Measurements from ENCODE around the gene LPP. TPM values are rescaled to one million over a fixed set of nuclear protein-coding genes. Genes with fewer than 3 reads are reported as not detected.

The LPP gene
- total and polyA plus RNA-seq, 9 of the 15 experiments (the other 6 are each of a cell fraction or from before 2014, with no cell fraction given) = 0.07 to 0.18 TPM; not detected in 7

DNA sequence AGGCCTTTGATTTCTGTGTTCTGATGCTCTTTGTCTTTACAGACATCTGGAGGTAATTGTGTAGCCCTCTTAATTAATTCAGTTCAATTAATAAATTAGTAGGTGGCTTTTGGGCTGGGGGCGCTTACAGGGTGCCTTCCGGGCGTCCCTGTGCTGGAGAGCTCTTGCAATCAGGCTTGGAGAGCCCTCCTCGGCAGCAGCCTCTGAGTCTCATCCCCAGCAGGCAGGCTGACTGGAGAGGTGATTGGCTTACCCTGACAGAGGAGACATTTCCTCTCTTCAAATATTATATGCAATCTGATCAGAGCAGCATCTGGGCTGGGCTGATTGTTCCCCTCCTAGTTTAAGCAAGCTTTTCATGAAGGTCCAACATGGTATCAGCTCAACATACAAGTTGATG is 250.7 kb downstream of the LPP start:
- in situ Hi-C loops (cut with MboI) = no loop called here

More for the DNA sequence above, 250.7 kb downstream of the LPP start:
- Histone ChIP-seq H3K4me1 (replicated peaks in 1 of 2; ENCODE audit: control insufficient read depth in 2 of 2, insufficient read depth in 2 of 2, low read length in 2 of 2) (no peaks in the 10 kb centered on the region), H3K27me3 (ENCODE audit: control insufficient read depth in 2 of 2, insufficient read depth in 2 of 2, low read length in 2 of 2) (no peaks in the 10 kb centered on the region), H3K9ac (ENCODE audit: insufficient read depth in 1 of 2, low read depth in 2 of 2, low read length in 2 of 2) (no peak overlapping the region), H3K27ac (ENCODE audit: extremely low read depth, low read depth, low read length) (no peak overlapping the region), H2AFZ (ENCODE audit: low read depth, low read length) (no peak overlapping the region), H4K20me1 (replicated peaks; ENCODE audit: control insufficient read depth, insufficient read depth, low read length) (no peaks in the 10 kb centered on the region), H3K9me3 (replicated peaks; ENCODE audit: control insufficient read depth, insufficient read depth, low read depth, low read length) (no peaks in the 10 kb centered on the region), H3K79me2 (ENCODE audit: control insufficient read depth, insufficient read depth, low read length) (no peaks in the 10 kb centered on the region), H3K36me3 (ENCODE audit: control insufficient read depth, insufficient read depth, low read length) (no peaks in the 10 kb centered on the region), H3K4me3 (no peak overlapping the region), H3K9me1 (ENCODE audit: control insufficient read depth, insufficient read depth, low read length) (no peaks in the 10 kb centered on the region), H3K4me2 (ENCODE audit: insufficient read depth, low read length) (no peak overlapping the region)
- DNase-seq (ENCODE audit: extremely low read depth in 1 of 4, low spot score in 3 of 4) = no peak
- 2% methylated on average over 4 of the region's 4 CpGs for WGBS (ENCODE audit: insufficient coverage, low coverage, missing lambda C conversion rate)
- POLR2A ChIA-PET = no interaction called here
- no peak for ATAC-seq
- BruUV-seq (replicated peaks) = no TSS peak
- FAIRE-seq = no peak
- CTCF ChIA-PET (ENCODE audit: low intra/inter-chr PET ratio) = no interaction called here
- intact Hi-C loops (cut with micrococcal nuclease) = no loop called here
- TF ChIP-seq, protein P1, sequence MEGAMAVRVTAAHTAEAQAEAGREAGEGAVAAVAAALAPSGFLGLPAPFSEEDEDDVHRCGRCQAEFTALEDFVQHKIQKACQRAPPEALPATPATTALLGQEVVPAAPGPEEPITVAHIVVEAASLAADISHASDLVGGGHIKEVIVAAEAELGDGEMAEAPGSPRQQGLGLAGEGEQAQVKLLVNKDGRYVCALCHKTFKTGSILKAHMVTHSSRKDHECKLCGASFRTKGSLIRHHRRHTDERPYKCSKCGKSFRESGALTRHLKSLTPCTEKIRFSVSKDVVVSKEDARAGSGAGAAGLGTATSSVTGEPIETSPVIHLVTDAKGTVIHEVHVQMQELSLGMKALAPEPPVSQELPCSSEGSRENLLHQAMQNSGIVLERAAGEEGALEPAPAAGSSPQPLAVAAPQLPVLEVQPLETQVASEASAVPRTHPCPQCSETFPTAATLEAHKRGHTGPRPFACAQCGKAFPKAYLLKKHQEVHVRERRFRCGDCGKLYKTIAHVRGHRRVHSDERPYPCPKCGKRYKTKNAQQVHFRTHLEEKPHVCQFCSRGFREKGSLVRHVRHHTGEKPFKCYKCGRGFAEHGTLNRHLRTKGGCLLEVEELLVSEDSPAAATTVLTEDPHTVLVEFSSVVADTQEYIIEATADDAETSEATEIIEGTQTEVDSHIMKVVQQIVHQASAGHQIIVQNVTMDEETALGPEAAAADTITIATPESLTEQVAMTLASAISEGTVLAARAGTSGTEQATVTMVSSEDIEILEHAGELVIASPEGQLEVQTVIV (CRISPR knock-in tag; IDR thresholded peaks at IDR 0.05; ENCODE audit: borderline replicate concordance) = no peak
- TF ChIP-seq ZNF184 (CRISPR knock-in tag; IDR thresholded peaks at IDR 0.05) (no peak), ZNF263 (CRISPR knock-in tag; IDR thresholded peaks at IDR 0.05; ENCODE audit: borderline replicate concordance) (no peak), ZNF766 (CRISPR knock-in tag; conservative IDR thresholded peaks at IDR 0.05) (no peak)
- TF ChIP-seq, protein P2, sequence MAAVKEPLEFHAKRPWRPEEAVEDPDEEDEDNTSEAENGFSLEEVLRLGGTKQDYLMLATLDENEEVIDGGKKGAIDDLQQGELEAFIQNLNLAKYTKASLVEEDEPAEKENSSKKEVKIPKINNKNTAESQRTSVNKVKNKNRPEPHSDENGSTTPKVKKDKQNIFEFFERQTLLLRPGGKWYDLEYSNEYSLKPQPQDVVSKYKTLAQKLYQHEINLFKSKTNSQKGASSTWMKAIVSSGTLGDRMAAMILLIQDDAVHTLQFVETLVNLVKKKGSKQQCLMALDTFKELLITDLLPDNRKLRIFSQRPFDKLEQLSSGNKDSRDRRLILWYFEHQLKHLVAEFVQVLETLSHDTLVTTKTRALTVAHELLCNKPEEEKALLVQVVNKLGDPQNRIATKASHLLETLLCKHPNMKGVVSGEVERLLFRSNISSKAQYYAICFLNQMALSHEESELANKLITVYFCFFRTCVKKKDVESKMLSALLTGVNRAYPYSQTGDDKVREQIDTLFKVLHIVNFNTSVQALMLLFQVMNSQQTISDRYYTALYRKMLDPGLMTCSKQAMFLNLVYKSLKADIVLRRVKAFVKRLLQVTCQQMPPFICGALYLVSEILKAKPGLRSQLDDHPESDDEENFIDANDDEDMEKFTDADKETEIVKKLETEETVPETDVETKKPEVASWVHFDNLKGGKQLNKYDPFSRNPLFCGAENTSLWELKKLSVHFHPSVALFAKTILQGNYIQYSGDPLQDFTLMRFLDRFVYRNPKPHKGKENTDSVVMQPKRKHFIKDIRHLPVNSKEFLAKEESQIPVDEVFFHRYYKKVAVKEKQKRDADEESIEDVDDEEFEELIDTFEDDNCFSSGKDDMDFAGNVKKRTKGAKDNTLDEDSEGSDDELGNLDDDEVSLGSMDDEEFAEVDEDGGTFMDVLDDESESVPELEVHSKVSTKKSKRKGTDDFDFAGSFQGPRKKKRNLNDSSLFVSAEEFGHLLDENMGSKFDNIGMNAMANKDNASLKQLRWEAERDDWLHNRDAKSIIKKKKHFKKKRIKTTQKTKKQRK (IDR thresholded peaks at IDR 0.05; ENCODE audit: borderline replicate concordance, low read depth, low read length) = no peak
- TF ChIP-seq, protein P3, sequence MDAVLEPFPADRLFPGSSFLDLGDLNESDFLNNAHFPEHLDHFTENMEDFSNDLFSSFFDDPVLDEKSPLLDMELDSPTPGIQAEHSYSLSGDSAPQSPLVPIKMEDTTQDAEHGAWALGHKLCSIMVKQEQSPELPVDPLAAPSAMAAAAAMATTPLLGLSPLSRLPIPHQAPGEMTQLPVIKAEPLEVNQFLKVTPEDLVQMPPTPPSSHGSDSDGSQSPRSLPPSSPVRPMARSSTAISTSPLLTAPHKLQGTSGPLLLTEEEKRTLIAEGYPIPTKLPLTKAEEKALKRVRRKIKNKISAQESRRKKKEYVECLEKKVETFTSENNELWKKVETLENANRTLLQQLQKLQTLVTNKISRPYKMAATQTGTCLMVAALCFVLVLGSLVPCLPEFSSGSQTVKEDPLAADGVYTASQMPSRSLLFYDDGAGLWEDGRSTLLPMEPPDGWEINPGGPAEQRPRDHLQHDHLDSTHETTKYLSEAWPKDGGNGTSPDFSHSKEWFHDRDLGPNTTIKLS (IDR thresholded peaks at IDR 0.05; ENCODE audit: borderline replicate concordance, low read depth) = no peak
- TF ChIP-seq, protein P4, sequence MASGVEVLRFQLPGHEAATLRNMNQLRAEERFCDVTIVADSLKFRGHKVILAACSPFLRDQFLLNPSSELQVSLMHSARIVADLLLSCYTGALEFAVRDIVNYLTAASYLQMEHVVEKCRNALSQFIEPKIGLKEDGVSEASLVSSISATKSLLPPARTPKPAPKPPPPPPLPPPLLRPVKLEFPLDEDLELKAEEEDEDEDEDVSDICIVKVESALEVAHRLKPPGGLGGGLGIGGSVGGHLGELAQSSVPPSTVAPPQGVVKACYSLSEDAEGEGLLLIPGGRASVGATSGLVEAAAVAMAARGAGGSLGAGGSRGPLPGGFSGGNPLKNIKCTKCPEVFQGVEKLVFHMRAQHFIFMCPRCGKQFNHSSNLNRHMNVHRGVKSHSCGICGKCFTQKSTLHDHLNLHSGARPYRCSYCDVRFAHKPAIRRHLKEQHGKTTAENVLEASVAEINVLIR (CRISPR knock-in tag; IDR thresholded peaks at IDR 0.05) = no peak
- TF ChIP-seq, protein P5, sequence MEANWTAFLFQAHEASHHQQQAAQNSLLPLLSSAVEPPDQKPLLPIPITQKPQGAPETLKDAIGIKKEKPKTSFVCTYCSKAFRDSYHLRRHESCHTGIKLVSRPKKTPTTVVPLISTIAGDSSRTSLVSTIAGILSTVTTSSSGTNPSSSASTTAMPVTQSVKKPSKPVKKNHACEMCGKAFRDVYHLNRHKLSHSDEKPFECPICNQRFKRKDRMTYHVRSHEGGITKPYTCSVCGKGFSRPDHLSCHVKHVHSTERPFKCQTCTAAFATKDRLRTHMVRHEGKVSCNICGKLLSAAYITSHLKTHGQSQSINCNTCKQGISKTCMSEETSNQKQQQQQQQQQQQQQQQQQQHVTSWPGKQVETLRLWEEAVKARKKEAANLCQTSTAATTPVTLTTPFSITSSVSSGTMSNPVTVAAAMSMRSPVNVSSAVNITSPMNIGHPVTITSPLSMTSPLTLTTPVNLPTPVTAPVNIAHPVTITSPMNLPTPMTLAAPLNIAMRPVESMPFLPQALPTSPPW (CRISPR knock-in tag; IDR thresholded peaks at IDR 0.05) = no peak

Data from K562 (cell line).